Tibial nerve (tissue), 3 donors: Measurements from ENCODE around the gene CCDC27.

Experiments
- CTCF ChIP-seq, 5 experiments: fragments of 200-600 bp in 3 of 5; fragments of 450-650 bp in 2 of 5; sonication (generic) in 3 of 5; IDR thresholded peaks; one replicate each; pipeline ENCODE4 v1.5.1; 2016 to 2019; ENCODE audit warnings: antibody characterized with exemption in 5 of 5, mild to moderate bottlenecking in 3 of 5, moderate library complexity in 2 of 5
- POLR2A ChIP-seq, 2 donors: fragments of 450-650 bp; IDR thresholded peaks; one replicate each; pipeline ENCODE4 v1.6.1; 2017; ENCODE audit warnings: antibody characterized with exemption in 2 of 2, mild to moderate bottlenecking in 2 of 2, moderate library complexity in 2 of 2

DNA sequence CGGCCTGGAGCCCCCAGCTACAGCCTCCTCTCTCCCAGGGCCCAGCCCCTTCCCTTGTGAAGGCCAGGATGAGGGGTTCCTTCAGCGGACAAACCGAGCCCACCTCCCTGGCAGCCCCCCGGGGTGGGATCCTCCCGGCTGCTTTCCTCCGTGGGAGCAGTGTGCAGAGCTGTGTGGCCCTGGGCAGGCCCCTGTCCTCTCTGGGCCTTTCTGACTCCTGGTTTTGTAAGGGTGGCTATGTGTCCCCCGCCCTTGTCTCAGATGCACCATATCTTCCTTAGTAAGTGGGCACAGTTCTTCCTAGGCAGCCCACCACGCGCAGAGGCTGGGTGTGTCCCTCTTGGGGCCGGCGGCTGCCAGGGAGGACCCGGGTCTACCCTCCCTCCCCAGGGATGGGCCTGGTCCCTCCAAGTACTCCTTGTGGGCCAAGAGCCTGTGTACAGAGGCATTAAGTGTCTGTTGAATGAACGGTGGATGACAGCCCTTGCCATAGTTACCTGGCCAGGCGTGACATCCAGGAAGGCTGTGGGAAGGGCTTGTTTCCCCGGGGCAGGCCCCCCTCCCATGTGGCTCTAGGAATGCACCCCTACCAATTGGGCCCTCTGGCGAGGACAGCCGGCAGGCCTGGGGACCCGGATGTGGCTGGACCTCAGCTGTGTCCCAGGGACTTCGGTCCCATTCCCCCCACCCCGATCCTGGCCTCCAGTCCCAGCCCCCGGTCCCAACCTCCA, 24.1 kb downstream of the CCDC27 start:
- TF ChIP-seq CTCF (IDR thresholded peaks at IDR 0.05) (no peak), POLR2A (IDR thresholded peaks at IDR 0.05) (no peak)
